ENCODE data around the gene KIF7. TPM values are rescaled to one million over a fixed set of nuclear protein-coding genes. Genes with fewer than 3 reads are reported as not detected.

Gene KIF7
- total RNA-seq, 5 donors from 2014 or later (not counting 1 experiment from before 2014, with no cell fraction given) = 0.07 to 0.26 (median 0.20) TPM

DNA sequence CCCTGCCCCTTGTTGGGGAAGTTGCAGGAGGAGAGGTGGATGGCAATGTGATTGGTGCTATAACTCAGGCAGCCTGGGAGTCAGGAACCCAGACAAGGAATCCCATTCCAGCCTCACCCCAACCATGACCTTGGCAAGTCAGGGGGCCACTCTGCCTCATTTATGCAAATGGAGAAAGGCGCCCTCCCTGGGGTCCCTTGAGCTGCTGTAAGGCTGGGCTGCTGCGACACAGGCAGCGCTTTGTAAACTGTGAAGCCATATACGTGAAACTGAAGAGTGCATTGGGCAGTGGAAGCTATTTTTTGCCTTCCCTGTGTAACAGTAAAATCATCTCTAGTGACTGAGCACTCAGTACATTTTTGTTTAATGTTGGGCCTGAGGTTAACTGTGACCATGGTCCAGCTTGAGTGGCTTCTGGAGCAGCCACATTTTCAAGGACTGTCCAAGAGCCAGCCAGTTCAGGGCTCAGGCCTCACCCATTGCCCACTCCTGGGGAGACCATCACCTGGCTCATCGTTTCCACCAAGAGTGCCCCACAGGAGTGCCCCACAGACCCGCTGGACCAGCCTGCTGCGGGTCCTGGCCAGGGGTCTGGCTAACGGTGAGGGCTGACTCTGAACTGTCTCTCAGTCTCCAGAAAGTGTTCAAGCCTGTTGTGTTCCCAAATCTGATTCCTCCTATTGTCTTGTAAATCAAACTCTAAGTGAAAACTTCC, 27.9 kb downstream of the KIF7 start:
- H3K27me3 ChIP-seq (replicated peaks in 1 of 2; ENCODE audit: control insufficient read depth in 2 of 2, extremely low read depth in 1 of 2, insufficient read depth in 2 of 2, low read length in 1 of 2) = peaks cover 0 to 3% of the 10 kb centered on the region in 2 experiments
- no peak overlapping the region for H3K4me3 ChIP-seq (ENCODE audit: control insufficient read depth in 1 of 2, extremely low read depth in 1 of 2, low read length in 1 of 2)
- H3K9me3 ChIP-seq = no peaks in the 10 kb centered on the region
- no peaks in the 10 kb centered on the region for H3K4me1 ChIP-seq (ENCODE audit: control insufficient read depth in 1 of 2, extremely low read depth in 1 of 2, insufficient read depth in 2 of 2, low read length in 2 of 2)
- 98% methylated on average over 8 of the region's 8 CpGs for WGBS (ENCODE audit: insufficient coverage)
- ATAC-seq (replicated peaks in 1 of 4) (no peak), DNase-seq (no peak)
- Mint-ChIP-seq H3K4me3 (no peak overlapping the region), H3K36me3 (no peaks in the 10 kb centered on the region), H3K4me1 (no peaks in the 10 kb centered on the region), H3K27me3 (peaks cover 0 to 1% of the 10 kb centered on the region in 2 donors), H3K9me3 (no peaks in the 10 kb centered on the region), H3K27ac (no peak overlapping the region)
- ChIA-PET CTCF (no interaction called here), POLR2A (no interaction called here)
- H3K36me3 ChIP-seq (ENCODE audit: control insufficient read depth in 2 of 2, extremely low read depth in 1 of 2, insufficient read depth in 1 of 2, low read length in 1 of 2) = no peaks in the 10 kb centered on the region
- H3K27ac ChIP-seq (ENCODE audit: low read length) = no peak overlapping the region

DNA sequence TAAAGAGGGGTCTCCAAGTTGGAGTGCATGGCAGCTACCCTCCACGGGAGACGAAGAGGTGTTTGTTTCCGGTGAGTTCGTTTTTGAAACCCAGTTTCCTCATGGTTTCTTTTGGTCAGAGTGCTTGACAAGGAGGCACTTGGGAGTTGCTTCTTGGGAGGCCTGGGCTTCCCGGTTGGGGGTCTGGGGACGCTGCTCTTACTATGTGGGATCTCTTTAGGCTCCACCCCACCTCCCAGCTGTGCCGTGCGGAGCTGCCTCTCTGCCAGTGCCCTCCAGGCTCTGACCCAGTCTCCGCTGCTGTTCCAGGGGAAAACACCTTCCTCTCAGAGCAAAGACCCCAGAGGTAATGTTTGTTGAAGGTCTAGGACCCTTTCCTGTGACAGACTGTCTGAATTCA, 29.6 kb downstream of the KIF7 start:
- Histone ChIP-seq H3K36me3 (ENCODE audit: control insufficient read depth in 2 of 2, extremely low read depth in 1 of 2, insufficient read depth in 1 of 2, low read length in 1 of 2) (no peaks in the 10 kb centered on the region), H3K4me1 (ENCODE audit: control insufficient read depth in 1 of 2, extremely low read depth in 1 of 2, insufficient read depth in 2 of 2, low read length in 2 of 2) (no peaks in the 10 kb centered on the region), H3K27me3 (replicated peaks in 1 of 2; ENCODE audit: control insufficient read depth in 2 of 2, extremely low read depth in 1 of 2, insufficient read depth in 2 of 2, low read length in 1 of 2) (no peaks in the 10 kb centered on the region), H3K27ac (ENCODE audit: low read length) (no peak overlapping the region), H3K9me3 (no peaks in the 10 kb centered on the region), H3K4me3 (ENCODE audit: control insufficient read depth in 1 of 2, extremely low read depth in 1 of 2, low read length in 1 of 2) (no peak overlapping the region)
- Mint-ChIP-seq H3K9me3 (no peaks in the 10 kb centered on the region), H3K27me3 (no peaks in the 10 kb centered on the region), H3K36me3 (no peaks in the 10 kb centered on the region), H3K4me3 (no peak overlapping the region), H3K4me1 (no peaks in the 10 kb centered on the region), H3K27ac (no peak overlapping the region)
- 100% methylated on average over 2 of the region's 9 CpGs for WGBS (ENCODE audit: insufficient coverage)
- DNase-seq (no peak), ATAC-seq (replicated peaks in 1 of 4) (no peak)
- ChIA-PET POLR2A (no interaction called here), CTCF (no interaction called here)

GRCh38 chr15:89623165-89623564, 32.1 kb downstream of the KIF7 start:
- no peaks in the 10 kb centered on the region for H3K9me3 ChIP-seq
- no peak overlapping the region for H3K4me3 Mint-ChIP-seq
- no peak for DNase-seq
- H3K4me3 ChIP-seq (ENCODE audit: control insufficient read depth in 1 of 2, extremely low read depth in 1 of 2, low read length in 1 of 2) = no peak overlapping the region
- no peaks in the 10 kb centered on the region for H3K27me3 ChIP-seq (replicated peaks in 1 of 2; ENCODE audit: control insufficient read depth in 2 of 2, extremely low read depth in 1 of 2, insufficient read depth in 2 of 2, low read length in 1 of 2)
- WGBS (ENCODE audit: insufficient coverage) = no CpG with 5 or more reads among the region's 1 CpG
- no peak overlapping the region for H3K27ac Mint-ChIP-seq
- H3K27ac ChIP-seq (ENCODE audit: low read length) = no peak overlapping the region
- H3K36me3 Mint-ChIP-seq = no peaks in the 10 kb centered on the region
- CTCF ChIA-PET = no interaction called here
- POLR2A ChIA-PET = no interaction called here
- H3K4me1 ChIP-seq (ENCODE audit: control insufficient read depth in 1 of 2, extremely low read depth in 1 of 2, insufficient read depth in 2 of 2, low read length in 2 of 2) = no peaks in the 10 kb centered on the region
- H3K27me3 Mint-ChIP-seq = no peaks in the 10 kb centered on the region
- H3K4me1 Mint-ChIP-seq = no peaks in the 10 kb centered on the region
- no peaks in the 10 kb centered on the region for H3K9me3 Mint-ChIP-seq
- no peaks in the 10 kb centered on the region for H3K36me3 ChIP-seq (ENCODE audit: control insufficient read depth in 2 of 2, extremely low read depth in 1 of 2, insufficient read depth in 1 of 2, low read length in 1 of 2)
- no peak for ATAC-seq (replicated peaks in 1 of 4)

- H3K4me1 ChIP-seq (ENCODE audit: control insufficient read depth in 1 of 2, extremely low read depth in 1 of 2, insufficient read depth in 2 of 2, low read length in 2 of 2) = no peaks in the 10 kb centered on the region
- H3K36me3 Mint-ChIP-seq = no peaks in the 10 kb centered on the region
These were observed 33.7 kb downstream of the KIF7 start for GRCh38 chr15:89621547-89621946.

DNA sequence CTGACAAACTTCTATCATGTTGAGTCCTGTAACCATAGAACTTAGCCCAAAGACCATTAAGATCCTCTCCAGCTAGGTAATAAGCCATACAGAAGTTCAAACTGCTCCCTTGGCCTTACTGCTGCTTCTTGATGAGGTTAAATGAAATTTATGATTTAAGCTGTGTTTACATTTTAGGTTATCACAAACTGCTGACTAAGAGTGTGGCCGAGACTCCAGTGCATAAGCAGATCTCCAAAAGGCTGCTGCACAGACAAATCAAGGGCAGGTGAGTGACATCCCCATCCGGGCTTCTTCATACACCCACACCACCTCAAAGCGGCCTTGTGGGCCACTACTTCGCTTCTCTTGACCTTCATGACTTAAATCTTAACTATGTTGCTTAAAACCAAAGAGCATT, 39.0 kb downstream of the KIF7 start:
- no peaks in the 10 kb centered on the region for H3K27me3 ChIP-seq (replicated peaks in 1 of 2; ENCODE audit: control insufficient read depth in 2 of 2, extremely low read depth in 1 of 2, insufficient read depth in 2 of 2, low read length in 1 of 2)
- H3K4me3 ChIP-seq (ENCODE audit: control insufficient read depth in 1 of 2, extremely low read depth in 1 of 2, low read length in 1 of 2) = no peak overlapping the region
- ATAC-seq (replicated peaks in 1 of 4) (no peak), DNase-seq (no peak)
- no peaks in the 10 kb centered on the region for H3K9me3 ChIP-seq
- H3K27ac Mint-ChIP-seq = no peak overlapping the region
- no peak overlapping the region for H3K4me3 Mint-ChIP-seq
- H3K36me3 ChIP-seq (ENCODE audit: control insufficient read depth in 2 of 2, extremely low read depth in 1 of 2, insufficient read depth in 1 of 2, low read length in 1 of 2) = no peaks in the 10 kb centered on the region
- CTCF ChIA-PET = interaction anchor here in 1 of 2 donors (0.5 kb wide), 1 partner anchor 27 kb away, joined by 3 read pairs; no protein-coding TSS in a partner anchor
- H3K4me1 ChIP-seq (ENCODE audit: control insufficient read depth in 1 of 2, extremely low read depth in 1 of 2, insufficient read depth in 2 of 2, low read length in 2 of 2) = no peaks in the 10 kb centered on the region
- WGBS (ENCODE audit: insufficient coverage) = 93% methylated on average over 3 of the region's 4 CpGs
- H3K27me3 Mint-ChIP-seq = no peaks in the 10 kb centered on the region
- peaks cover 9% of the 10 kb centered on the region for H3K36me3 Mint-ChIP-seq
- H3K9me3 Mint-ChIP-seq = peaks cover 15 to 23% (median 21%) of the 10 kb centered on the region in 3 donors
- H3K27ac ChIP-seq (ENCODE audit: low read length) = no peak overlapping the region
- POLR2A ChIA-PET = no interaction called here
- H3K4me1 Mint-ChIP-seq = no peaks in the 10 kb centered on the region

More at GRCh38 chr15:89621547-89621946, 33.7 kb downstream of the KIF7 start:
- 86% methylated on average over 1 of the region's 4 CpGs for WGBS (ENCODE audit: insufficient coverage)
- Histone ChIP-seq H3K27ac (ENCODE audit: low read length) (no peak overlapping the region), H3K36me3 (ENCODE audit: control insufficient read depth in 2 of 2, extremely low read depth in 1 of 2, insufficient read depth in 1 of 2, low read length in 1 of 2) (no peaks in the 10 kb centered on the region), H3K9me3 (no peaks in the 10 kb centered on the region), H3K27me3 (replicated peaks in 1 of 2; ENCODE audit: control insufficient read depth in 2 of 2, extremely low read depth in 1 of 2, insufficient read depth in 2 of 2, low read length in 1 of 2) (no peaks in the 10 kb centered on the region), H3K4me3 (ENCODE audit: control insufficient read depth in 1 of 2, extremely low read depth in 1 of 2, low read length in 1 of 2) (no peak overlapping the region)
- Mint-ChIP-seq H3K4me1 (no peaks in the 10 kb centered on the region), H3K4me3 (no peak overlapping the region), H3K27me3 (no peaks in the 10 kb centered on the region), H3K27ac (no peak overlapping the region), H3K9me3 (no peaks in the 10 kb centered on the region)
- no peak for DNase-seq
- POLR2A ChIA-PET = interaction anchor here in 1 of 2 donors (0.6 kb wide), 1 partner anchor 281 kb away, joined by 3 read pairs; no protein-coding TSS in a partner anchor
- no peak for ATAC-seq (replicated peaks in 1 of 4)
- CTCF ChIA-PET = no interaction called here

DNA sequence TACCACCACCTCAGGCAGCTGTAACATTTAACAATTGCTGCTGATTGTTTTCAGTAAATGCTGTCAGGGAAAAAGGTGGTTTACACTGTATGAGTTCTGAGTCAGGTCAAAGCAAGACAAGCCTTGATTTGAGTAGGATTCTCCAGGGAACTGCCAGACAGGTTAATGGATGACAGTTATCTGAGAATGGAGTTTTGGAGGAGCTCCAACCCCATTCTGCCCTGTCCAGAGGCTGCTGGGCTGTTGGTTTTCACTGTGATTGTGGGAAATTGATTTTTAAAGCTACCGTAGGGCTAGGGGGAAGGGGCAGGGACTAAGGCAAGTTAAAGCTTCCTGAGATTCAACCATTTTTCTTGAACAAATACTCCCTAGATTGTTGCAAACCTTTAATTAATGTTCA, 40.1 kb downstream of the KIF7 start:
- peaks cover 9% of the 10 kb centered on the region for H3K36me3 Mint-ChIP-seq
- POLR2A ChIA-PET = no interaction called here
- peaks cover 18 to 25% (median 23%) of the 10 kb centered on the region in 3 donors for H3K9me3 Mint-ChIP-seq

More for the DNA sequence above, 40.1 kb downstream of the KIF7 start:
- H3K4me1 Mint-ChIP-seq = no peaks in the 10 kb centered on the region
- H3K4me3 ChIP-seq (ENCODE audit: control insufficient read depth in 1 of 2, extremely low read depth in 1 of 2, low read length in 1 of 2) = no peak overlapping the region
- no peak overlapping the region for H3K4me3 Mint-ChIP-seq
- H3K36me3 ChIP-seq (ENCODE audit: control insufficient read depth in 2 of 2, extremely low read depth in 1 of 2, insufficient read depth in 1 of 2, low read length in 1 of 2) = no peaks in the 10 kb centered on the region
- no peaks in the 10 kb centered on the region for H3K27me3 ChIP-seq (replicated peaks in 1 of 2; ENCODE audit: control insufficient read depth in 2 of 2, extremely low read depth in 1 of 2, insufficient read depth in 2 of 2, low read length in 1 of 2)
- no peak overlapping the region for H3K27ac Mint-ChIP-seq
- CTCF ChIA-PET = no interaction called here
- ATAC-seq (replicated peaks in 1 of 4) = no peak
- H3K4me1 ChIP-seq (ENCODE audit: control insufficient read depth in 1 of 2, extremely low read depth in 1 of 2, insufficient read depth in 2 of 2, low read length in 2 of 2) = no peaks in the 10 kb centered on the region
- no peaks in the 10 kb centered on the region for H3K27me3 Mint-ChIP-seq
- no peaks in the 10 kb centered on the region for H3K9me3 ChIP-seq
- H3K27ac ChIP-seq (ENCODE audit: low read length) = no peak overlapping the region
- WGBS (ENCODE audit: insufficient coverage) = no CpG with 5 or more reads among the region's 1 CpG
- no peak for DNase-seq
